SK-N-SH (cell line): ENCODE results near the gene OGFOD3.
A peak's percentile ranks its signal among the peaks of the same experiment; 100 is the strongest.

Source experiments
- CTCF ChIP-seq: fragments of 200-600 bp; sonication (generic); IDR thresholded peaks from 2 replicates; pipeline ENCODE4 v1.6.1; 2017; ENCODE audit warnings: antibody characterized with exemption, mild to moderate bottlenecking, moderate library complexity
- EZH2phosphoT487 ChIP-seq: fragments of 200-600 bp; sonication (generic); IDR thresholded peaks from 2 replicates; pipeline ENCODE4 v1.6.1; 2017; ENCODE audit warnings: low read depth, mixed run types, mild to moderate bottlenecking, antibody characterized with exemption, moderate library complexity, borderline replicate concordance
- FOXJ3 ChIP-seq: sonication (generic); formaldehyde crosslinking; IDR thresholded peaks from 2 replicates; pipeline ENCODE4 v1.5.1; 2020; ENCODE audit warnings: mild to moderate bottlenecking, missing genetic modification reagents
- JUND ChIP-seq: IDR thresholded peaks from 2 replicates; pipeline ENCODE4 v1.4.0; 2012
- SMC3 ChIP-seq: IDR thresholded peaks from 2 replicates; pipeline ENCODE4 v1.6.1; 2012; ENCODE audit warnings: low read depth, low read length, improper control_type of control experiment

GRCh38 chr17:82414548-82415281 is 3.7 kb downstream of the OGFOD3 start:
- TF ChIP-seq CTCF (peak; percentile 99), FOXJ3 (CRISPR knock-in tag) (no peak), SMC3 (peak; percentile 94), JUND (no peak), EZH2phosphoT487 (no peak)
